Hematopoietic multipotent progenitor cell (in vitro differentiated cells): ENCODE results near the gene KHDC1. TPM values are rescaled to one million over a fixed set of nuclear protein-coding genes. Genes with fewer than 3 reads are reported as not detected.
"Not testable (repeated sequence)": the region's sequence is repeated elsewhere in the genome, so short reads cannot be mapped to it uniquely, and the experiment has no call there.

Experiments used
- DNase-seq, 3 donors: peaks; one replicate each; pipeline ENCODE4 v3.0.0-alpha.2; 2011 to 2015; ENCODE audit warnings: low read depth in 2 of 3, low spot score in 2 of 3
- total RNA-seq: library from RNA; depleted of rRNA; stranded (reverse); fragments of >200 nt; gene quantifications from one replicate; pipeline ENCODE4 v1.2.3, GENCODE V29; 2012

The KHDC1 gene
- total RNA-seq, 1 donor: 3.0 TPM

- DNase-seq: no peak
Measured at GRCh38 chr6:73252703-73253102, 10.3 kb downstream of the KHDC1 start.

- DNase-seq: no peak
Measured at GRCh38 chr6:73250016-73250415, 13.0 kb downstream of the KHDC1 start.

GRCh38 chr6:73248192-73248903 lies 14.6 kb downstream of the KHDC1 start:
- no peak for DNase-seq

GRCh38 chr6:73242001-73242400 lies 21.0 kb downstream of the KHDC1 start:
- DNase-seq: no peak

GRCh38 chr6:73240730-73241129 lies 22.3 kb downstream of the KHDC1 start:
- no peak for DNase-seq

GRCh38 chr6:73236144-73236750 lies 26.7 kb downstream of the KHDC1 start:
- DNase-seq: no peak

- DNase-seq: no peak
Measured at GRCh38 chr6:73234733-73235132, 28.3 kb downstream of the KHDC1 start.

- DNase-seq: not testable (repeated sequence)
Measured at GRCh38 chr6:73233971-73234370, 29.0 kb downstream of the KHDC1 start.

GRCh38 chr6:73233048-73233447 lies 29.9 kb downstream of the KHDC1 start:
- no peak for DNase-seq

GRCh38 chr6:73231986-73232391 lies 31.0 kb downstream of the KHDC1 start:
- DNase-seq: peak in 2 of 3 donors; percentile 1 to 39

GRCh38 chr6:73227606-73228255 lies 35.3 kb downstream of the KHDC1 start:
- DNase-seq: no peak

- no peak for DNase-seq
Measured at GRCh38 chr6:73225396-73225795, 37.6 kb downstream of the KHDC1 start, which contains the start of gene KHDC1L. TSS of gene KHDC1L (minus strand) at chr6:73225496. CDS start at chr6:73225408, 88 bp downstream.

GRCh38 chr6:73216859-73217258 lies 46.1 kb downstream of the KHDC1 start:
- DNase-seq: no peak

GRCh38 chr6:73209117-73209516 lies 53.9 kb downstream of the KHDC1 start:
- no peak for DNase-seq

- DNase-seq: no peak
Measured at GRCh38 chr6:73207221-73207837, 55.7 kb downstream of the KHDC1 start.

GRCh38 chr6:73204252-73204651 lies 58.7 kb downstream of the KHDC1 start:
- no peak for DNase-seq

- DNase-seq: no peak
Measured at GRCh38 chr6:73203098-73203497, 59.9 kb downstream of the KHDC1 start.

- DNase-seq: no peak
Measured at GRCh38 chr6:73200735-73201134, 62.3 kb downstream of the KHDC1 start.

- no peak for DNase-seq
Measured at GRCh38 chr6:73200247-73200646, 62.7 kb downstream of the KHDC1 start.

- no peak for DNase-seq
Measured at GRCh38 chr6:73194744-73195143, 68.3 kb downstream of the KHDC1 start.

- DNase-seq: not testable (repeated sequence)
Measured at GRCh38 chr6:73193302-73193701, 69.7 kb downstream of the KHDC1 start.
